Astrocyte of the spinal cord (primary cell): ENCODE measurements around the gene DPP6.

Source experiments
- DNase-seq: peaks from one replicate; pipeline ENCODE4 v3.0.0; 2011; ENCODE audit warnings: low read depth, low spot score
- H3K4me3 ChIP-seq: 2 replicates; pipeline ENCODE4 v1.5.1; 2011; ENCODE audit warnings: low read depth, mild to moderate bottlenecking, low read length, moderate library complexity
- in situ Hi-C: cut with HindIII; loops from 2 replicates; pipeline ENCODE4 v1.10.0; 2017; ENCODE audit warnings: low sequenced_read_pairs
- TF ChIP-seq, protein P1 (sequence below): IDR thresholded peaks from 2 replicates; pipeline ENCODE4 v1.5.1; 2012; ENCODE audit warnings: low read depth, mild to moderate bottlenecking, low read length, inconsistent platforms

DPP6 gene

DNA sequence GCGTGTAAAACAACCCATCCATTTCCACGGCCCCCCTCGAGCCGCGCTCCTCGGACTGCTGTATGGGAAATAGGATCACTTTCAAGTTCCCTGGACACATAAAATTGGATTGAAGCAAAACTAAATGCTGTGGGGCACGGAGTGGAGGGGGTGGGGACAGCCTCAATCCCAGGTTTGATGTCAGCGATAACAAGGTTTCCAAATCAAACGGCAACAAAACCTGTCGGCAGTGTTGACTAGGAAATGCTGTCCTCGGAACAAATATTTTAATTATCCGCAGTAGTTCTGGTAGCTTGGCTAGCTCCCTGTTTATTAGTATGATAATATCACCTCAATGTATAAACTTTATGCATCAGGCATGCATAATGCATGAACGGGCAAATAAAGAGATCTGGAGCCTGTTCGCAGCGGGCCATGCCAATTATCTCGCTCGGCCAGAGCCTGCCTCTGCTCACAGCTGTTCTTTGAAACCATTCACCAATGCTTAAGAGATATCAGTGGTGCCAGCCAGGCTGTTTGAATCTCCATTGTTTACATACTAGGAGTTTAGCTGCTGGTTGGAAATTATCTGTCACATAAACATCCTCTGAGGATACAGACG lies 789.6 kb downstream of the DPP6 start:
- in situ Hi-C loops: no loop called here

DNA sequence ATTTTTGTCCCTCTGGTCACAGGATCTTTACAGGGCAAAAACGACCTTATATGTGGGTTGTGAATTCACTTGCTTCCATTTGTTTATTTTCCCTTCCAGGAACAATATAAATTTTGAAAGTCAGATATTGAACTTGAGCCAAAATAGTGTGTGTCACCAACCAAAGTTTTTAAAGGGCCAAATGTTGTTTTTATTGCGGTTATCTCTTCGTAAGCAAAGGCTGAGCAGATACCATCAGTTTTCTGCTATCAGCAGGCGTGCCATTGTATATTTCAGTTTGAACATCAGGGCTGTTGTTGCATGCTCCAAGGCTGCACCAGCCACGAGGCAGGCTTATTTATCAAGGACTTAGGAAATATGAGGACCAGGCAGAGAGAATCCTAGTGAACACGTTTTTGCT lies 790.4 kb downstream of the DPP6 start:
- TF ChIP-seq, protein P1, sequence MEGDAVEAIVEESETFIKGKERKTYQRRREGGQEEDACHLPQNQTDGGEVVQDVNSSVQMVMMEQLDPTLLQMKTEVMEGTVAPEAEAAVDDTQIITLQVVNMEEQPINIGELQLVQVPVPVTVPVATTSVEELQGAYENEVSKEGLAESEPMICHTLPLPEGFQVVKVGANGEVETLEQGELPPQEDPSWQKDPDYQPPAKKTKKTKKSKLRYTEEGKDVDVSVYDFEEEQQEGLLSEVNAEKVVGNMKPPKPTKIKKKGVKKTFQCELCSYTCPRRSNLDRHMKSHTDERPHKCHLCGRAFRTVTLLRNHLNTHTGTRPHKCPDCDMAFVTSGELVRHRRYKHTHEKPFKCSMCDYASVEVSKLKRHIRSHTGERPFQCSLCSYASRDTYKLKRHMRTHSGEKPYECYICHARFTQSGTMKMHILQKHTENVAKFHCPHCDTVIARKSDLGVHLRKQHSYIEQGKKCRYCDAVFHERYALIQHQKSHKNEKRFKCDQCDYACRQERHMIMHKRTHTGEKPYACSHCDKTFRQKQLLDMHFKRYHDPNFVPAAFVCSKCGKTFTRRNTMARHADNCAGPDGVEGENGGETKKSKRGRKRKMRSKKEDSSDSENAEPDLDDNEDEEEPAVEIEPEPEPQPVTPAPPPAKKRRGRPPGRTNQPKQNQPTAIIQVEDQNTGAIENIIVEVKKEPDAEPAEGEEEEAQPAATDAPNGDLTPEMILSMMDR: no peak
- no peak for DNase-seq
- H3K4me3 ChIP-seq: no peak overlapping the region
- in situ Hi-C loops: no loop called here

More for the DNA sequence above, 789.6 kb downstream of the DPP6 start:
- no peak for DNase-seq
- TF ChIP-seq, protein P1: no peak
- no peak overlapping the region for H3K4me3 ChIP-seq

DNA sequence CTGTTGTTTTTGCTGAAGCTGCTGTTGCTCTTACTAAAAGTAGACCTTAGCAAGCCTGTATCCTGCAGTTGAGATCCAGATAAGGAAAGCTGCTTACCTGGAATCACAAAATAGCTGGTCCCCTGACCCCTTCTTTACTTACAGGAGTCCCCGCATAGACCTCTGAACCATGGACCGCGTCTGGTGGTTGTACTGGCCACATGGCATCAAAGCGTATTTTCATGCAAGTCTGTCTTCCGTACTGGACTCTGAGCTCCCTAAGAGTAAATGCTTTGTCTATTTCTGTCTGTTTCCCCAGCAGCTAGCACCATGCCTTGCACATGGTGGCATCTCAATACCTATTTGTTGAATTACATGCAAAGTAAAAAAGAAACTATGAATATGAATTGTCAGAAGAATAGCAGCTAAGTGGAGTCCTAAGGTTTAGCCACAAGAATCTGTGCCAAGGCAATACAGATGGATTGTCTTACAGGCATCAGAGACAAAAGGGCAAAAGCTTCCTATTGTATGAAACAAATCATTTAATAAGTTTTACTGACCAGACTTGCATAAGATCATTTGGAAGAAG lies 791.6 kb downstream of the DPP6 start:
- DNase-seq: no peak
- in situ Hi-C loops: no loop called here

DNA sequence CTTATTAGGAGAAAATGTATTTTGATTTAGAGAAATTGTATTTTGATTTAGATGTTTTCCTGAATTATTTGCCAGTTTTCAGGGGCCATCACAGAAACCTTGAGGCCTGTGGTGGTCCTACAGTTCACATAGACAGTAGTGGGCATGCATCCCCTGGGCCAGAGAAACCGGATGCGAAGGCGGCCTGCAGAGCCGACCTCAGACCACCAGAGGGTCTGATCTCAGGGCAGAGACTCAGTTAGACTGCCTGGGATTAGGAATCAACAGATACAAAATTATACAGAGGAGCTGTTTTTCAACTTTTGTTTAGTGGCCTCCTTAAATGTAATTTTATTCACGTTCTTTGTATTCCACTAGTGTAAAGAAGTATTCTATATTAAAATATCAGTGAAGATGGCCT lies 792.3 kb downstream of the DPP6 start:
- in situ Hi-C loops: no loop called here
- no peak overlapping the region for H3K4me3 ChIP-seq
- DNase-seq: no peak
- TF ChIP-seq, protein P1: no peak

More for the DNA sequence above, 791.6 kb downstream of the DPP6 start:
- TF ChIP-seq, protein P1: no peak
- no peak overlapping the region for H3K4me3 ChIP-seq

DNA sequence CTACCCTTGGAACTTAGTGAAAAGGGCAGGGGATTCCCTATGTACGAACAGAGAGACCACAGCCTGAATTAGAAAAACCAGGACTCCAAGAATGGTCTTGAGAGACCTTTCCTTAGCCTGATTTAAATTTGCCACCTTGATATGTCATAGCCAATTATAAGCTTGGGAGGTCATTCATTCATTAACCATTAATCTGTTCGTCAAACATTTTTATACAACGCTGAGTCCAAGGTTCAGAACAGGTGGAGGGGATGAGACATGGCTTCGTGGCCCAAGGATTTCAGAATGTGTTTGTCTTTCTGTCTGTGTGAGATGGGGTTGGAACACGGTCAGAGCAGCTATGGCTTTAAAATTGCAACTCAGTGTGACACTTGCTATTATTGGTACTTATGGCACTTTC lies 792.8 kb downstream of the DPP6 start:
- DNase-seq: no peak
- no peak overlapping the region for H3K4me3 ChIP-seq
- TF ChIP-seq, protein P1: no peak
- in situ Hi-C loops: no loop called here

DNA sequence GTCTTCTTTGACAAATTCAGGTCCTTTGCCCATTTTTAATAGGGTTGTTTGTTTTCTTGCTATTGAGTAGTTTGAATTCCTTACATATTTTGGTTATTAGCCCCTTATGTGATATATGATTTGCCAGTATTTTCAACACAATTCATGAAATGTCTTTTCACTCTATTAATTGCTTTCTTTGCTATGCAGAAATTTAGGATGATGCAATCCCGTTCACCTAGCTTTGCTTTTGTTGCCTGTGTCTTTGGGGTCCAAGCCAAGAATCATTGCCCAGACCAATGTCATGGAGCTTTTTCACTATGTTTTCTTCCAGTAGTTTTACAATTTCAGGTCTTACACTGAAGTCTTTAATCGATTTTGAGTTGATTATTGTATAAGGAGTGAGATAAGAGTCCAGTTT lies 796.3 kb downstream of the DPP6 start:
- in situ Hi-C loops: no loop called here
- TF ChIP-seq, protein P1: no peak
- no peak overlapping the region for H3K4me3 ChIP-seq
- DNase-seq: no peak
